ENCODE results near the gene CDK10. TPM values are rescaled to one million over a fixed set of nuclear protein-coding genes. Genes with fewer than 3 reads are reported as not detected.

The CDK10 gene
- total and polyA plus RNA-seq, 7 donors: 17.8 to 96.0 (median 36.0) TPM

- TF ChIP-seq POLR2AphosphoS5 (IDR thresholded peaks at IDR 0.05): no peak
- TF ChIP-seq CTCF (IDR thresholded peaks at IDR 0.05): no peak
- no peak for TF ChIP-seq POLR2A (IDR thresholded peaks at IDR 0.05)
- no peak for TF ChIP-seq EP300 (IDR thresholded peaks at IDR 0.05)
- peaks cover 9 to 54% (median 20%) of the 10 kb centered on the region in 4 donors for H3K36me3 ChIP-seq
- peak overlapping the region; percentile 96 to 99 (median 98) for H3K27ac ChIP-seq
- no peaks in the 10 kb centered on the region for H3K9me3 ChIP-seq
- WGBS, 2 donors: 72 to 78% methylated on average over 30 of the region's 30 CpGs
- H3K4me3 ChIP-seq: peak overlapping the region in 2 of 4 donors; percentile 75 to 98
- intact Hi-C loops (cut with DNase I): loop anchor here (5.0 kb wide), 2 partner anchors 66 to 486 kb away; partner anchors contain the start of genes CHMP1A and SPATA33
- DNase-seq: peak; percentile 77
- H3K4me1 ChIP-seq: peaks cover 0 to 36% (median 31%) of the 10 kb centered on the region in 4 donors
- no peaks in the 10 kb centered on the region for H3K27me3 ChIP-seq
These were observed 37.1 kb downstream of the CDK10 start for GRCh38 chr16:89723279-89724250.

- WGBS, 2 donors: 88 to 90% methylated on average over 17 of the region's 17 CpGs
- TF ChIP-seq POLR2AphosphoS5 (IDR thresholded peaks at IDR 0.05) (no peak), EP300 (IDR thresholded peaks at IDR 0.05) (no peak), CTCF (IDR thresholded peaks at IDR 0.05) (no peak)
These were observed 41.1 kb downstream of the CDK10 start for GRCh38 chr16:89727406-89728120.

GRCh38 chr16:89729293-89729692 lies 42.8 kb downstream of the CDK10 start:
- Histone ChIP-seq H3K27ac (no peak overlapping the region), H3K36me3 (peaks cover 32 to 96% (median 57%) of the 10 kb centered on the region in 4 donors), H3K9me3 (no peaks in the 10 kb centered on the region), H3K4me1 (peaks cover 0 to 1% (median under 1%) of the 10 kb centered on the region in 4 donors), H3K27me3 (no peaks in the 10 kb centered on the region), H3K4me3 (no peak overlapping the region)
- TF ChIP-seq CTCF (IDR thresholded peaks at IDR 0.05): no peak
- TF ChIP-seq POLR2AphosphoS5 (IDR thresholded peaks at IDR 0.05): no peak
- no peak for TF ChIP-seq POLR2A (IDR thresholded peaks at IDR 0.05)
- TF ChIP-seq EP300 (IDR thresholded peaks at IDR 0.05): no peak
- intact Hi-C loops (cut with DNase I): no loop called here
- WGBS, 2 donors: 93 to 94% methylated on average over 18 of the region's 18 CpGs
- DNase-seq: no peak

More at GRCh38 chr16:89727406-89728120, 41.1 kb downstream of the CDK10 start:
- DNase-seq: no peak
- peaks cover 29 to 93% (median 51%) of the 10 kb centered on the region in 4 donors for H3K36me3 ChIP-seq
- H3K9me3 ChIP-seq: no peaks in the 10 kb centered on the region
- intact Hi-C loops (cut with DNase I): no loop called here
- no peaks in the 10 kb centered on the region for H3K27me3 ChIP-seq
- H3K27ac ChIP-seq: no peak overlapping the region
- H3K4me1 ChIP-seq: peaks cover 0 to 19% (median 17%) of the 10 kb centered on the region in 4 donors
- no peak overlapping the region for H3K4me3 ChIP-seq

- Histone ChIP-seq H3K36me3 (peaks cover 40 to 96% (median 61%) of the 10 kb centered on the region in 4 donors), H3K4me1 (no peaks in the 10 kb centered on the region), H3K4me3 (no peak overlapping the region), H3K27ac (no peak overlapping the region), H3K27me3 (no peaks in the 10 kb centered on the region), H3K9me3 (no peaks in the 10 kb centered on the region)
- TF ChIP-seq POLR2AphosphoS5 (IDR thresholded peaks at IDR 0.05): no peak
- no peak for TF ChIP-seq EP300 (IDR thresholded peaks at IDR 0.05)
- TF ChIP-seq CTCF (IDR thresholded peaks at IDR 0.05): no peak
- TF ChIP-seq POLR2A (IDR thresholded peaks at IDR 0.05): no peak
- DNase-seq: no peak
- intact Hi-C loops (cut with DNase I): no loop called here
- 80 to 92% methylated on average over 14 of the region's 14 CpGs for WGBS, 2 donors
These were observed 43.5 kb downstream of the CDK10 start for GRCh38 chr16:89729863-89730593.
